Thyroid gland (tissue), 4 donors: ENCODE measurements around the gene ITGAV. TPM values are rescaled to one million over a fixed set of nuclear protein-coding genes. Genes with fewer than 3 reads are reported as not detected.

Experiments
- DNase-seq, 2 donors: peaks; one replicate each; pipeline ENCODE4 v3.0.0-alpha.2; 2019
- H3K27ac ChIP-seq, 3 donors: fragments of 200-600 bp; sonication (generic); 1 replicate in 2 of 3; 2 replicates in 1 of 3; pipeline ENCODE4 v1.5.1; 2016 to 2019; ENCODE audit warnings: mild to moderate bottlenecking in 1 of 3, moderate library complexity in 1 of 3
- H3K27me3 ChIP-seq: fragments of 200-600 bp; sonication (generic); one replicate; pipeline ENCODE4 v1.5.1; 2019
- H3K36me3 ChIP-seq, 2 donors: fragments of 200-600 bp; sonication (generic); one replicate each; pipeline ENCODE4 v1.5.1; 2016 to 2019
- H3K4me1 ChIP-seq, 2 donors: fragments of 200-600 bp; sonication (generic); one replicate each; pipeline ENCODE4 v1.5.1; 2017 to 2019
- H3K4me3 ChIP-seq, 3 donors: fragments of 200-600 bp; sonication (generic); replicated peaks in 1 of 3; 1 replicate in 2 of 3; 2 replicates in 1 of 3; pipeline ENCODE4 v1.5.1; 2016; ENCODE audit warnings: mild to moderate bottlenecking in 1 of 3
- H3K9me3 ChIP-seq: fragments of 200-600 bp; sonication (generic); one replicate; pipeline ENCODE4 v1.5.1; 2017
- CTCF ChIP-seq, 6 experiments: fragments of 200-600 bp in 3 of 6; fragments of 450-650 bp in 3 of 6; sonication (generic) in 3 of 6; IDR thresholded peaks; one replicate each; pipeline ENCODE4 v1.5.1; 2016 to 2019; ENCODE audit warnings: antibody characterized with exemption in 6 of 6, mild to moderate bottlenecking in 2 of 6, inconsistent platforms in 1 of 6, moderate library complexity in 1 of 6
- POLR2A ChIP-seq, 2 donors: fragments of 450-650 bp; IDR thresholded peaks; one replicate each; pipeline ENCODE4 v1.6.1; 2017; ENCODE audit warnings: antibody characterized with exemption in 2 of 2, mild to moderate bottlenecking in 2 of 2, moderate library complexity in 1 of 2
- WGBS, 2 donors: methylation state at CpG; one replicate each; pipeline ENCODE4 v1.1.5; 2017; 5-methylcytosine and 5-hydroxymethylcytosine counted together
- intact Hi-C: fragments of 100-400 bp; cut with DNase I; formaldehyde crosslinking; loops from one replicate; pipeline ENCODE4 v1.15.1; 2023
- total RNA-seq, 4 donors: library from RNA; depleted of rRNA; stranded (reverse); fragments of >200 nt; gene quantifications; one replicate each; pipeline ENCODE4 v1.2.3, GENCODE V29; 2016

Gene ITGAV
- total RNA-seq, 4 donors from 2014 or later, result 136 to 186 (median 143) TPM

- Histone ChIP-seq H3K4me1 (no peaks in the 10 kb centered on the region), H3K27ac (no peak overlapping the region), H3K9me3 (no peaks in the 10 kb centered on the region), H3K4me3 (no peak overlapping the region), H3K36me3 (no peaks in the 10 kb centered on the region), H3K27me3 (no peaks in the 10 kb centered on the region)
- 92 to 96% methylated on average over 3 of the region's 3 CpGs for WGBS, 2 donors
- intact Hi-C loops, result no loop called here
- TF ChIP-seq POLR2A (IDR thresholded peaks at IDR 0.05) (no peak), CTCF (IDR thresholded peaks at IDR 0.05) (no peak)
- no peak for DNase-seq
Observed at GRCh38 chr2:186704897-186705296, 115.0 kb downstream of the ITGAV start.

- no peak for TF ChIP-seq CTCF (IDR thresholded peaks at IDR 0.05)
- H3K4me1 ChIP-seq, result no peaks in the 10 kb centered on the region
- 84 to 87% methylated on average over 6 of the region's 6 CpGs for WGBS, 2 donors
- no peak overlapping the region for H3K4me3 ChIP-seq
- H3K27me3 ChIP-seq, result no peaks in the 10 kb centered on the region
- DNase-seq, result no peak
- no peaks in the 10 kb centered on the region for H3K9me3 ChIP-seq
- no peaks in the 10 kb centered on the region for H3K36me3 ChIP-seq
- no peak overlapping the region for H3K27ac ChIP-seq
- intact Hi-C loops, result no loop called here
Observed at GRCh38 chr2:186709529-186710450, 119.9 kb downstream of the ITGAV start.

GRCh38 chr2:186713691-186714090 lies 123.8 kb downstream of the ITGAV start:
- Histone ChIP-seq H3K36me3 (no peaks in the 10 kb centered on the region), H3K27ac (no peak overlapping the region), H3K9me3 (no peaks in the 10 kb centered on the region), H3K4me3 (no peak overlapping the region), H3K4me1 (no peaks in the 10 kb centered on the region), H3K27me3 (no peaks in the 10 kb centered on the region)
- 83 to 94% methylated on average over 1 of the region's 1 CpG for WGBS, 2 donors
- no peak for DNase-seq
- TF ChIP-seq POLR2A (IDR thresholded peaks at IDR 0.05) (no peak), CTCF (IDR thresholded peaks at IDR 0.05) (no peak)
- intact Hi-C loops, result no loop called here

- no peak overlapping the region for H3K27ac ChIP-seq
- no peak for DNase-seq
- H3K4me3 ChIP-seq, result no peak overlapping the region
- H3K9me3 ChIP-seq, result no peaks in the 10 kb centered on the region
- TF ChIP-seq CTCF (IDR thresholded peaks at IDR 0.05), result no peak
- TF ChIP-seq POLR2A (IDR thresholded peaks at IDR 0.05), result no peak
- no peaks in the 10 kb centered on the region for H3K27me3 ChIP-seq
- intact Hi-C loops, result no loop called here
- H3K4me1 ChIP-seq, result no peaks in the 10 kb centered on the region
- H3K36me3 ChIP-seq, result no peaks in the 10 kb centered on the region
- WGBS, 2 donors, result 67 to 68% methylated on average over 2 of the region's 2 CpGs
Observed at GRCh38 chr2:186714611-186715010, 124.8 kb downstream of the ITGAV start.

GRCh38 chr2:186716004-186716403 lies 126.1 kb downstream of the ITGAV start:
- intact Hi-C loops, result no loop called here
- Histone ChIP-seq H3K27me3 (no peaks in the 10 kb centered on the region), H3K4me1 (no peaks in the 10 kb centered on the region), H3K36me3 (no peaks in the 10 kb centered on the region), H3K27ac (no peak overlapping the region), H3K4me3 (no peak overlapping the region), H3K9me3 (no peaks in the 10 kb centered on the region)
- no peak for TF ChIP-seq POLR2A (IDR thresholded peaks at IDR 0.05)
- no peak for TF ChIP-seq CTCF (IDR thresholded peaks at IDR 0.05)
- no peak for DNase-seq
- WGBS, 2 donors, result 100% methylated on average over 1 of the region's 1 CpG
